Astrocyte of the cerebellum (primary cell): Measurements from ENCODE around the gene LRRC1.

Source experiments
- DNase-seq: peaks from one replicate; pipeline ENCODE4 v3.0.0-alpha.2; 2011; ENCODE audit warnings: low read depth
- H3K4me3 ChIP-seq: 2 replicates; pipeline ENCODE4 v1.5.1; 2011; ENCODE audit warnings: mild to moderate bottlenecking, low read depth, low read length, moderate library complexity
- CTCF ChIP-seq: IDR thresholded peaks from 2 replicates; pipeline ENCODE4 v1.5.1; 2012; ENCODE audit warnings: low read length, low read depth, moderate library complexity, mild to moderate bottlenecking; ENCODE audit errors: missing control alignments
- in situ Hi-C: cut with HindIII; loops from 2 replicates; pipeline ENCODE4 v1.10.0; 2017; ENCODE audit warnings: low sequenced_read_pairs

The LRRC1 gene

GRCh38 chr6:53795702-53796450 is 1.1 kb downstream of the LRRC1 start:
- DNase-seq: no peak
- in situ Hi-C loops: no loop called here
- TF ChIP-seq CTCF: no peak
- H3K4me3 ChIP-seq: peak overlapping the region; percentile 78

GRCh38 chr6:53796451-53796780 is 1.6 kb downstream of the LRRC1 start:
- no peak for TF ChIP-seq CTCF
- no peak for DNase-seq
- in situ Hi-C loops: no loop called here
- H3K4me3 ChIP-seq: peak overlapping the region; percentile 78

GRCh38 chr6:53796791-53797190 is 2.0 kb downstream of the LRRC1 start:
- H3K4me3 ChIP-seq: peak overlapping the region; percentile 78
- DNase-seq: no peak
- no peak for TF ChIP-seq CTCF
- in situ Hi-C loops: no loop called here

GRCh38 chr6:53797304-53797703 is 2.5 kb downstream of the LRRC1 start:
- DNase-seq: no peak
- in situ Hi-C loops: no loop called here
- no peak overlapping the region for H3K4me3 ChIP-seq
- TF ChIP-seq CTCF: no peak

- no peak for TF ChIP-seq CTCF
- no peak for DNase-seq
- H3K4me3 ChIP-seq: no peak overlapping the region
- in situ Hi-C loops: no loop called here
These were observed 4.5 kb downstream of the LRRC1 start for GRCh38 chr6:53799340-53799739.

- in situ Hi-C loops: no loop called here
- TF ChIP-seq CTCF: no peak
- DNase-seq: no peak
- H3K4me3 ChIP-seq: no peak overlapping the region
These were observed 6.2 kb downstream of the LRRC1 start for GRCh38 chr6:53801022-53801421.

GRCh38 chr6:53802582-53802981 is 7.8 kb downstream of the LRRC1 start:
- no peak for TF ChIP-seq CTCF
- in situ Hi-C loops: no loop called here
- no peak overlapping the region for H3K4me3 ChIP-seq
- DNase-seq: no peak
